ENCODE data around the gene LY6G5C.

LY6G5C gene

GRCh38 chr6:31691078-31691463 is 10.2 kb upstream of the LY6G5C start:
- no peak for DNase-seq (ENCODE audit: low spot score)

GRCh38 chr6:31690231-31691077 is 9.6 kb upstream of the LY6G5C start:
- DNase-seq (ENCODE audit: low spot score) = no peak

- peak; percentile 61 for DNase-seq (ENCODE audit: low spot score)
Measured at GRCh38 chr6:31689249-31690110, 8.6 kb upstream of the LY6G5C start.

GRCh38 chr6:31687860-31688693 is 7.2 kb upstream of the LY6G5C start:
- DNase-seq (ENCODE audit: low spot score) = no peak

GRCh38 chr6:31687321-31687720 is 6.5 kb upstream of the LY6G5C start:
- no peak for DNase-seq (ENCODE audit: low spot score)

- DNase-seq (ENCODE audit: low spot score) = no peak
Measured at GRCh38 chr6:31686483-31686882, 5.6 kb upstream of the LY6G5C start.

GRCh38 chr6:31683591-31683990 is 2.7 kb upstream of the LY6G5C start:
- DNase-seq (ENCODE audit: low spot score) = no peak

- peak; percentile 67 for DNase-seq (ENCODE audit: low spot score)
Measured at GRCh38 chr6:31681135-31681671, 336 bp upstream of the LY6G5C start.

GRCh38 chr6:31677955-31678354 is 2.9 kb downstream of the LY6G5C start:
- no peak for DNase-seq (ENCODE audit: low spot score)

- no peak for DNase-seq (ENCODE audit: low spot score)
Measured at GRCh38 chr6:31676904-31677303, 4.0 kb downstream of the LY6G5C start.

GRCh38 chr6:31676322-31676903 is 4.5 kb downstream of the LY6G5C start:
- DNase-seq (ENCODE audit: low spot score) = no peak

GRCh38 chr6:31669676-31670075 is 11.2 kb downstream of the LY6G5C start, which contains the start of gene LY6G5B:
TSS of gene LY6G5B (plus strand) at chr6:31669976. CDS start at chr6:31670951, 975 bp downstream.
- DNase-seq (ENCODE audit: low spot score) = no peak

GRCh38 chr6:31666337-31666965 is 14.4 kb downstream of the LY6G5C start:
- no peak for DNase-seq (ENCODE audit: low spot score)

- DNase-seq (ENCODE audit: low spot score) = peak; percentile 96
Measured at GRCh38 chr6:31665501-31666336, 15.1 kb downstream of the LY6G5C start, which contains the start of gene CSNK2B. TSS of gene CSNK2B (plus strand) at chr6:31666080. CDS start at chr6:31666832, 752 bp downstream.

- DNase-seq (ENCODE audit: low spot score) = peak; percentile 55
Measured at GRCh38 chr6:31664790-31665500, 15.9 kb downstream of the LY6G5C start, which contains the start of gene GPANK1. TSS of gene GPANK1 (minus strand) at chr6:31664997. CDS start at chr6:31664478, 519 bp downstream.

GRCh38 chr6:31663961-31664789 is 16.7 kb downstream of the LY6G5C start:
- DNase-seq (ENCODE audit: low spot score) = no peak

GRCh38 chr6:31663126-31663960 is 17.5 kb downstream of the LY6G5C start:
- DNase-seq (ENCODE audit: low spot score) = no peak
